Left forelimb (tissue), 1 donor: Measurements from ENCODE around the gene MEIS2.

ENCODE experiments used
- DNase-seq: peaks from one replicate; pipeline ENCODE4 v3.0.0-alpha.2; 2018; ENCODE audit warnings: low spot score

Gene MEIS2

DNA sequence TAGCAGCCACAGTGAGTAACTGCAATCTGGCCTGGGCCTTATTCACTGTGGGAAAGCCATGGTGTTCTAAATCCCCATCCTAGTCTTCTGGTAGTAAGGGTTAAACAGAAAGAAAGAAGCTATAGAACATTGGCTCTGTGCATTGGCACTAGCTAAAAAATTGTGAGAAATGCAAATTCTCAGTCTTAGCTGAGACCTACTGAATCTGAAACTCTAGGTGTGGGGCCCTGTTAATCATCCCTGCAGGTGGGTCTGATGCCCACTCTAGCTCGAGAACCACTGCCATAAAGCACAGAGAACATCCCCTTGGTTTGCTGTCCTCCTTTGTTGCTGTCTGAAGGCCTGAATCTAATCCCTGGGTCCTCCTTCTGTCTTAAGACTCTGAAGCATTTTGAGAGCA is 59.3 kb downstream of the MEIS2 start:
- DNase-seq = no peak

GRCh38 chr15:37040072-37040742 is 60.1 kb downstream of the MEIS2 start:
- no peak for DNase-seq

GRCh38 chr15:37038716-37039106 is 61.6 kb downstream of the MEIS2 start:
- no peak for DNase-seq

- no peak for DNase-seq
Observed at GRCh38 chr15:37037850-37038715, 62.3 kb downstream of the MEIS2 start.

DNA sequence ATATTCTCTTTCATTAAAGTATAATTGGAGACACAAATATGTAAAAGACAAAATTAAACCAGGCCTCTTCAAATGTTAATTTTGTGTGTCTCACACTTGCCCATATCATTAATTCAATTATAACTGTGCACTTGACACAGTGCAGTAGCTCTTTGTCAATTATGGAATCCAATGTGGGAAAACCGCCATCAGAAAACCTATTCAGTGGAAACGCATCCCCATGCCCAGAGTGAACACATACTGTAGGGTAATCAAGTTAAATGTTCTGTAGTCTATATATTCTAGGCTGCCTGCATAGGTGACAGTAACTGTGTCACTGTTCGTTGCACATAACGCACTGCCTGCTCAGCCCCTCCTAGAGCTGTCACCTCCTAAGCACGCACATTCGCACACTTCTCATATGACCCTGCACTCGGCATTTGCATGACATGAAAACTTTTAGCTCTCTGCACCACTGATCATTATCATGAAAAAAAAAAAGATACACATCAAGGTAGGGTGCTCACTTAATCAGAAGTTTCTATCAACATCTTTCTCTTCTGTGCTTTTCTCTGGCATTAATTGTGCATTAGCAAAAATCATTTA is 63.2 kb downstream of the MEIS2 start:
- no peak for DNase-seq

- DNase-seq = no peak
Observed at GRCh38 chr15:37034835-37035748, 65.3 kb downstream of the MEIS2 start.

DNA sequence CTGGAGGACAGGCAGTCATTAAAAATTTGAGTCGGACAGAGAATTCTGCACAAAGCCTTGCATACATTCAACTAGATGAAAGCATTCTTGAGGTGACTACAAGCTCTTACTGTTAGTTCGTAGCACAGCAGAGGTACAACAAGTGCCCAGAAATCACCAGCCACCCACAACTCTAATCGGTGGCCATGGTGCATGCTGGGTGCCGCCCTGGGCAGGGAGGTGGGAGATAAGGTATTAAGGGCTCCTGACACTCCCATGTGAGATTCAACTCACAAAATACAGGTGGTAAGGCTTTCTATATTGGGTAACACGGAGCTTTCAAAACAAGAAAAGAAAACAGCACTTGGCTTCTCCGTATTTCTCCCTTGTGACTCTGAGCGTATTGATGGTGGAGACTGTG is 66.0 kb downstream of the MEIS2 start:
- DNase-seq = no peak

- DNase-seq = no peak
Observed at GRCh38 chr15:37032091-37032775, 68.1 kb downstream of the MEIS2 start.

GRCh38 chr15:37031198-37031597 is 69.2 kb downstream of the MEIS2 start:
- no peak for DNase-seq

DNA sequence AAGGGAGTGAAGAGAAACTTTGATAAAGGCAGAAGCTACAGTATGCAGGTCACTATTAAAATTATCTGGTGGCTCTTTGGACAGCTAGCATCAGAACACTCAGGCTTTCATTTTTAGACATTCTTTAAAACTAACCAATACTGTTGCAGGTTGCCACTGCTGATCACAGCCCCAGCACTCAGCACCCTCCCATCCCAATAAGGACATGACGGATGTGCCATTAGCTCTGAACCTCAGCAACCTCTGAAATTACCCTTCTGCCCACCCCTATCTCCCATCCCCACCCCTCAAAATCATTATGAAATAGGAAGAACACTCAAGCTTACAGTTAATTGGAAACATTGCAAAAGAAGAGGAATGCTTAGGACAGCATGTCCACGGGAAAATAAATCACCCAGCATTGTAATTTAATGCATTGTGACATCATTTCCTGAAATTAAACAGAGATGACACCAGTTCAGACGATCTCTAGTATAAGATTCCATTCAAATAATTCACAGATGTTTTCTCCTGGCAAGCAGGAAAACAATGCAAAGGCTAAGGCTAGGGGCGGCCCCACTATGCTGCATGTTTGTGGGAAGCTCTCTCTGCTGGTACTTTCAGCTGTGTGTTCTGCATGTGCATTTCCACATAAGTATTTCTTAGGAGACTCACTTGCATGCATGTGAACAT is 71.6 kb downstream of the MEIS2 start:
- DNase-seq = no peak

- DNase-seq = no peak
Observed at GRCh38 chr15:37020852-37021251, 79.5 kb downstream of the MEIS2 start.

- no peak for DNase-seq
Observed at GRCh38 chr15:37019479-37020433, 80.6 kb downstream of the MEIS2 start.

- DNase-seq = no peak
Observed at GRCh38 chr15:37017031-37017625, 83.2 kb downstream of the MEIS2 start.

DNA sequence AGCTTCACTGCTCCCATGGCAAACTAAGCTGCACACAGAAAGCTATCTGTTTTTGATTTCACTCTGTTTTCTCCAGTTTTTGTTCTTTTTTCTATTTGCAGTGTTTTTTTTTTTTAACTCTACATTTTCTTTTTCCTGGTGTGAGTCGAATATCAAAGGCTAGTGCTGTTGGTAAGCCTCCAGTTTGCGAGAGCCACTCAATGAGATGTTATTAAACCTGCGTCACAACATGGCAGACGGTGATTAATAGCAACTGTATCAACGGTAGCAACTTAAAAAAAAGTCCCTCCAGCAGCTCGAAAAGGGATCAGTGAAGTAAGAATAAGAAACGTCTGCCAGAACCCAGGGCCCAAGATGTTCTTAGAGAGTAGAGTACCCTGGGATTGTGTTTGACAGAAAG is 84.1 kb downstream of the MEIS2 start:
- DNase-seq = no peak

- DNase-seq = no peak
Observed at GRCh38 chr15:37015451-37015850, 84.9 kb downstream of the MEIS2 start.

DNA sequence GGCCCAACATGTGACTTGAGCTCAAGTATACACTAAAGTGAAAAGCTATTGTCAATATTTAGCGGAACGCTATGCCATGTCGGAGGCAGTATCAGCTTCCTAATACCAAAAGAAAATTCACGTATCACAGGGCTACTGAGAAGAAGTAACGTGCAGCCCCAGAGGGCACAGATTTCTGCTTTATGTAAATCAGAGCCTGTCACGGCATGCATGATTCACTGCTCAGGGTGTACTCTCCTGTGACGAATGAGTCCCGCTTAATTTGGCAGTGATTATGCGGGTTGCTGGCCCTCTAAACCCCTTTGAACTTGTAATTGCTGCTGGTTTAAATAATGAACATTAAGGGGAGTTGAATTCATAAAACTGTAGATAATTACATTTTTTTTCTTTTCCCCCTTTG is 85.3 kb downstream of the MEIS2 start:
- no peak for DNase-seq

GRCh38 chr15:37014566-37014965 is 85.8 kb downstream of the MEIS2 start:
- no peak for DNase-seq

- DNase-seq = no peak
Observed at GRCh38 chr15:37014137-37014536, 86.2 kb downstream of the MEIS2 start.

DNA sequence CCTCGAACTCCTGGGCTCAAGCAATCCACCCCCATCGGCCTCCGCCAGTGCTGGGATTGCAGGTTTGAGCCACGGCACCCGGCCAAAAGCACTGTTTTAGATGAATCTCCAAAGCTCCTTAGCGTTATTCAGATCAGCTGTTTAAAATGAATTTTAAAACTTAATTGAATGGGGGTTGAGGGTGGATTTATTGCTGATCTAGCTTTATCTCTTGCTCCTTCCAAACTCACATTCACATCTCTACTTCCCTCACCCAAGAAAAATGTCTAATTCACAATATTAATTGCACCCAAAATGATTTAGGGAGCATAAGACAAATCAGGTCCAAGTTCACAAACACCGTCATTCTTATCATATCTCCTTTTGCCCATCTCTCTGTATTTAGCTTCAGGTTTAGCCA is 89.8 kb downstream of the MEIS2 start:
- DNase-seq = no peak
